Activated gamma-delta T cell treated with Interleukin-2 at 50 U/mL for 16 hours (primary cell): ENCODE measurements around the gene MYOC.
"Not testable (repeated sequence)": the region's sequence is repeated elsewhere in the genome, so short reads cannot be mapped to it uniquely, and the experiment has no call there.

Experiments used
- DNase-seq: peaks from one replicate; pipeline ENCODE4 v3.0.0-alpha.2; 2020

MYOC gene

GRCh38 chr1:171652234-171652822 is at the start of gene MYOC:
TSS of gene MYOC (minus strand) at chr1:171652688. CDS start at chr1:171652611, 77 bp downstream.
- no peak for DNase-seq

DNA sequence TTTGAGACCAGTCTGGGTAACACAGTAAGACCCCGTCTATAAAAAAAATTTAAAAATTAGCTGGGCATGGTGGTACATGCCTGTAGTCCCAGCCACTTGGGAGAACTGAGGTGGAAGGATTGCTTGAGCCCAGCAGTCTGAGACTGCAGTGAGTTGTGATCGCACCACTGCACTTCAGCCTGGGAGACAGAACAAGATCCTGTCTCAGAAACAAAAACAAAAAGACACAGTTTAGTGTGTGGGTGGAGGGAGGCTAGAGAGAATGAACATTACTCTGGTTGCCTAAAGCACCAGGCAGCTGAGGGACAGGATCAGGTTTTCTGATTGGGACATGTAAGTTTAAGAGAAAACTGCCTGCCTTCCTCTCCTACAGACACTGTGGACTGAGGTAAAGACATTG is 47.0 kb upstream of the MYOC start:
- no peak for DNase-seq

- DNase-seq: not testable (repeated sequence)
Observed at GRCh38 chr1:171695772-171696171, 43.3 kb upstream of the MYOC start.

- not testable (repeated sequence) for DNase-seq
Observed at GRCh38 chr1:171693541-171693940, 41.1 kb upstream of the MYOC start.

DNA sequence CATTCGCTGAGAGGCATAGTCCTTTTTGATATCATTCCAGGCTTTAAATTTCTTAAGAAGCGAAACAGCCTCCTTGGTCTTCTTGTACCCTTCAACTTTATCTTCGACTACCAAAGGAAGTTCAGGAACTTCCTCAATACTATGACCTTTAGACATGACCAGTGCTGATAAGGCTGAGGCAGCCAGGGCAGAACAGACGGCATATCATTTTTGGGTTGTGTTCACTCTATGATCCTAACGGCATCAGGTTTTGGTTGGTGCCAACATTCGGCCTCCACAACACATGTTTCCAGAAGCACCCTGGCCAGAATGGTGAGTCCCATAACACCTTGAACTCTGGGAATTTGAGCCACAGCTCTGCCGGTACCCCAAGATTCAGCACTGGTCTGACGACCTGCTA is 31.4 kb upstream of the MYOC start:
- DNase-seq: no peak

GRCh38 chr1:171680339-171680738 is 27.9 kb upstream of the MYOC start:
- no peak for DNase-seq

GRCh38 chr1:171676823-171677222 is 24.3 kb upstream of the MYOC start:
- DNase-seq: no peak

DNA sequence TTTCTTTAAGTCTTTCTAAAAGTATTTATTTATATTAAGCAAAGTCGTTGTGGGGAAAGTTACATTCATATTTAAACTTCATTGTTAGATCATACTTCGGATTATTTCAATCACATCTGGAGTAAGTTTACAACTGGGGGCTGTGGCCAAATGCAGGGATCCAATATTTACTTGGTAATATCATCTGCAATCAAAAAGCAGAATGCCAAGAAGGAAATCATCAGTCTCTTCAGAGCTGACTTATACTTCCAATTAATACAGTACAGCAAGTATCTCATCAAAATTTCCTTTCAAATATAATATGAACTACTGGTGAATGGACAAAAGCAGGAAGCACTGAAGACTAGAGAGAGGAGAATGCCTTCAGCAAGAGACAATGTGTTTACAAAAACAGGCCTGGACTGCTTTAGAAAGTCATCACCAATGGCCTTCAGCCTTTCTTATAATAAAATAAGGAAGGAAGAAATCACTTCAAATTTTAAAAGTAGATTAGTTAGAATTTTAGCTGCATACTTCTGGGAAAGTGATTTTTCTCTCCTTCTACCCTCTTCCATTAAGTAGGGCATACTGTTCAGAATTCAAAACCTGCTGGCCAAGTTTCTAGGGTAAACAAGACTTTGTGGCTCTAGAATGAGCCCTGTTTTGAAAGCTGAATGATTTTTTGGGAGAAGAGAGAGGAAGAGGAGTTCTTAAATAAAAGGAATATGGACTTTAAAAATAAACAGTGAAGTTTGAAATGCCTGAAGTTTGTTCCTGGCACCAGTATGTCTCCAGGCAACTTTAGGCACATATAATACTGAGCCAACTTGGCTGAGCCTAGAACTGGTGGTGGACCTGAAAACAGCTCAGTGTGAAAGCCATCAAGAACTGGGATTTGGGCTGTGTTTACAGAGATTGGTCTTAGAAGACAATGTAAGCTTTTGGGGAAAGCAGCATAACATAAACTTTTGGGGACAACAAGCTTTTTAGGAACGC is 22.2 kb upstream of the MYOC start:
- no peak for DNase-seq

GRCh38 chr1:171670739-171671138 is 18.3 kb upstream of the MYOC start:
- DNase-seq: no peak

GRCh38 chr1:171668372-171668771 is 15.9 kb upstream of the MYOC start:
- no peak for DNase-seq

GRCh38 chr1:171666114-171666769 is 13.8 kb upstream of the MYOC start:
- no peak for DNase-seq

DNA sequence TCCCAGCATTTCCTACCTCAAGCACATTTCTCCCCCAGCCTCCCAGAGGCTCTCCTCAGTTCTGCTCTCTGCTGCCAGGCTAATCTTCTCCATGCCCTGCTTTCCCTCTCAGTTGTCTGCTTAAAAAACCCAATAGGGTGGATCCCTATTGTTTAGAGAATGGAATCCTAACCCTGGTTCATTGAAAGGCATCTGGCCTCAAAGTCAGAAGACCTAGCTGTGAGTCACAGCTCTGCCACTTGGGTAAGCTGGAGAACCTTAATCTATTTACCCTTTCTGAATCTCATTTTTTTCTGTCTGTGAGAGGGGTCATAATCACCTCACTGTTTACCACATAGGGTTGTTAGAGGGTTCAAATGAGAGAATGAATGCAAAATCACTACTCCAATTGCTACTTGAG is 12.5 kb upstream of the MYOC start:
- no peak for DNase-seq

GRCh38 chr1:171663854-171664575 is 11.5 kb upstream of the MYOC start:
- no peak for DNase-seq

DNA sequence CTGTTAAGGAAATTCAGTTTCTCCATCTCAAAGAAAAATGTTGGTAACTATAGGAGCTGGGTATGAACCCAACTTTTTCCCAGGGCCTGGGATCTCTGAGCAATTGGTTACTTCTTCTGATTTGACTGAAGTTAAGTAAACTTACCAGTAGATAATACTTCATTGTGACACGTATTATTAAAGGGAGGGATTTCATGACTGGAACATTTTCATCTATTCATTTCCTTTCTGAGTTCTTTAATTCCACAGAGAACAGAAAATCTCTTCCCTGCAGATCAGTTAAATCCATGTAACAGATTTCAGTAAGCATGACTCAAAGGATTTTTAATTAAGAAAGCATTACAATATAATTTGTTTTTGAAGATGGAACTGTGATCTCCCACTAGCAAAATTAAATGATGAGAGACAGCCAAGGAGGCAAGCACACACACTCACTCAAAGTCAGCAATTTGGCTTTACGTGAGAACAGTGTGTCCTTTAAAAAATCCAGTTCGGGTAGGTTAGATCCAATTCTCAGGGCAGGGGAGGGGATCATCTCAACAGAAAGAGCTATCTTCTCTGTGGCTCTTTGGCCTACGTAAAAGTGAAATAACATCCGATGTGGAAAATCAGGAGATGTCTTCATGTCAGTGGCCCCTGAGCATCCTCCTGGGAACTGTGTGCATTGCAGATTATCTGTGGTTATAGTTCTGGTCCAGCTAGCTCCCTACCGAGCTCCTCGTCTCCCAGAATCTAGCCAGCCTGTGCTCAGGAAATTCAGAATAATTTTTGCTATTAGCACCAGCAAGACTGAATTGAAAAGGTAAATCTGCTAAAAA is 10.8 kb upstream of the MYOC start:
- DNase-seq: no peak

DNA sequence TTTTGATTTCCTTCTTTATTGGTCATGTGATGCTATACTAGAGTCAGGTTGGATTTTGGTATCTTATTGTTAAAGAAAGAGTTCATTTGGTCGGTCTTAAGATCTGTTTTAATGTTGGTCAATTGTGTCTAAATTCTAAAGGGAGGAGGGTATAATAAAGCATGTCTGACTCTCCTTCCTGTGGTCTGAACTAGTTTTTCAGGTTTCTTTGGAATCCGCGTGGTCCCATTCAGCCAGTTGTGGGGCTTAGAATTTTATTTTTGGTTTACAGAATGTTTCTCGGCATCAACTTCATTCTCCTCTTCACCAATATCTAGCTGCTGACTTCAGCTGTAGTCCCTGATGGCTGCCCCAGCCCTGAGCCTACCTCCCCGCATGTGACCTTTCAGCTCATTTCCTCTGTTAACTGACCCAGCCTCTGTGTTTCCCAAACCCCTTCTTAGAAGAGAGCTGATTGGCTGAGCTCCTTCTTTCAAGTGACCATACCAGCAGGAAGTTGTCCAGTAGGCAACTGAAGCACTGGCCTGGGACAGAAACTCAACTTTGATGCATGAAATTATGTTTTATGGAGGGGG is 8.7 kb upstream of the MYOC start:
- no peak for DNase-seq

- DNase-seq: not testable (repeated sequence)
Observed at GRCh38 chr1:171656206-171656605, 3.7 kb upstream of the MYOC start.

GRCh38 chr1:171655746-171656116 is 3.2 kb upstream of the MYOC start:
- no peak for DNase-seq

GRCh38 chr1:171654942-171655745 is 2.7 kb upstream of the MYOC start:
- DNase-seq: peak; percentile 50

DNA sequence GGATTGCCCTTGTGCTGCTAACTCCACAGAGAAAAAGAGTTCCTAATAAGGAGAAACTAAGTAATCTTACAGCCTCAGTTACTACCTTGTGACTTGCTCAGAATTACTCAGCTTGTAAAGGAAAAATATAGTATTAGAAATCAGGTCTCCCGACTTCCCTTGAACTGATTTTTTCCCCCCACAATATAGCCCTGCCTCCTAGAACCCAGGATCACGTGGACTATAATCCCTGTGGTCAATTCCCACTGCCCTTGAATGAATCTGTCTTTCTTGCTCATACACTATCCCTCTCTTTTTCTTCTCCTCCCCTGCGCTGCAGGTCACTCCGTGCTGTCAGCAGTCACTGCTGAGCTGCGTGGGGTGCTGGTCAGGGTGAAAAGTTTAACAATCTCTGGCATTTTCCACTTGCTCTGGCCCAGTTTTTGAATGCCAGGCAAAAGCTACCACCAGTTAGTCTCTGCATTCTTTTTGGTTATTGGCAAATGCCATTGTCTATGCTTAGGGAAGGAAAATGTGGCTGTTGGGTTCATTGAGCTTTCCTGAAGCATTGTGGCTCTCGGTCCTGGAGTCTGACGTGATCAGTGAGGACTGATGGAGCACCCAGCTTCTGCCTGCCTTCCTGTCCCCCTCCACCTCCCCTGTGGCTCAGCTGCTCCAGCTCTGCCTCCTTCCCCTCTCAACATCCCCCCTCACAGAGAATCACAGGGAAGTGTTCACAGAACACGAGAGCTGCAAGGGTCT is 1.9 kb upstream of the MYOC start:
- DNase-seq: no peak

DNA sequence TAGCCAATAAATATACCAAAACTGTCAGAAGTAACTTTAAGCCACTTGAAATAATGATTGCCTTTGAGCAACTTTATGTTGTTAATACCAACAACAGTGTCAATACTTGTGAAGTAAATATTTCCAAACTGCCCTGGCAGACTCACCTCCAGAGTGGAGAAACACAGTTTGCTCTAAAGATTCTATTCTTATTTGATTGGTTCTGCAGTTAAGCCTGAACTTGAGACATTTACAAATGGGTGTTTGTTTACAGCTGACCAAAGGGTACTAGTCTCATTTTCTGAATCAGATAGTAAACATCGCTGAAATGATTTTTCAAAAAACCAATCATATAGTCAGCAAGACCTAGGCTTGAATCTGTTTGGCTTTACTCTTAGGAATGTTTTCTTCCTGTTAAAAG is 1.3 kb upstream of the MYOC start:
- DNase-seq: no peak
